ENCODE results near the gene LACTBL1.
"Not testable (repeated sequence)": the region's sequence is repeated elsewhere in the genome, so short reads cannot be mapped to it uniquely, and the experiment has no call there.

LACTBL1 gene

DNA sequence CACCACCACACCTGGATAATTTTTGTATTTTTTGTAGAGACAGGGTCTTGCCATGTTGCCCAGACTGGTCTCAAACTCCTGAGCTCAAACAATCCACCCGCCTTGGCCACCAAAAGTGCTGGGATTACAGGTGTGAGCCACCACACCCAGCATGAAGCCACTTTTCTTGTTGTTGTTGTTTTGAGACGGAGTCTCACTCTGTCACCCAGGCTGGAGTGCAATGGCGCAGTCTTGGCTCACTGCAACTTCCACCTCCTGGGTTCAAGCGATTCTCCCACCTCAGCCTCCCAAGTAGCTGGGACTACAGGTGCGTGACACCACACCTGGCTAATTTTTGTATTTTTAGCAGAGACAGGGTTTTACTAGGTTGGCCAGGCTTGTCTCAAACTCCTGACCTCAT, 27.5 kb downstream of the LACTBL1 start:
- not testable (repeated sequence) for H3K27me3 Mint-ChIP-seq; DNase-seq (ENCODE audit: low spot score in 2 of 2); ATAC-seq (ENCODE audit: low read depth); H3K27ac Mint-ChIP-seq; H3K36me3 Mint-ChIP-seq; H3K9me3 Mint-ChIP-seq; H3K4me1 Mint-ChIP-seq; H3K4me3 Mint-ChIP-seq

DNA sequence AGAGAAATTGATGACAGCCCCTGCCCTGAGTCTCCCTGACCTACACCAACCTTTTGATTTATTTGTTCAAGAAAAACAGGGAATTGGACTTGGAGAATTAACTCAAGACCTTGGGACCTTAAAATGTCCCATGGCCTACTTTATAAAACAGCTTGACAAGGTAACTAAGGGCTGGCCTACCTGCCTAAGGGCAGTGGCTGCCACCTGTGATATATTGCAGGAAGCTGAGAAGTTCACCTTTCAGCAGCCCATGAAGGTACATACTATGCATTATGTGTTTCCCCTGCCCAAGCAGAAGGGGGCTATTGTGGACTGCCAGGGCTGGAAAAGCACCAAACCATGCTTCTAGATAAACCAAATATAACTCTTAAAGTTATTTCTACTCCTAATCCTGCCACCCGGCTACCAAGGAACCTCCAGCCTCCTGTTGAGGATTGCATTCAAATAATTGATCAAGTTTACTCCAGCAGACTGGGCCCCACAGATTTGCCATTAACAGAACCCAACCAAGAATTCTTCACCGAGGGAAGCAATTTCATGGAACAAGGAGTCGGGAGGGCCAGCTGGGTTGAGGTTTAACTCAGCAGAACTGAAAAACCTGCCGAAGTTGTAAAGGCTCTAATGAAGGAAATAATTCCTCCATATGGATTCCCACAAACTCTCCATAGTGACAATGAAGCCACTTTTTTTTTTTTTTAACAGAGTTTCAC, 28.2 kb downstream of the LACTBL1 start:
- H3K9me3 Mint-ChIP-seq = peaks cover 7% of the 10 kb centered on the region
- H3K27me3 Mint-ChIP-seq = peaks cover 8% of the 10 kb centered on the region
- H3K36me3 Mint-ChIP-seq = peaks cover 3% of the 10 kb centered on the region
- no peaks in the 10 kb centered on the region for H3K4me1 Mint-ChIP-seq
- ATAC-seq (ENCODE audit: low read depth) = no peak
- no peak overlapping the region for H3K4me3 Mint-ChIP-seq
- H3K27ac Mint-ChIP-seq = no peak overlapping the region
- no peak for DNase-seq (ENCODE audit: low spot score in 2 of 2)

DNA sequence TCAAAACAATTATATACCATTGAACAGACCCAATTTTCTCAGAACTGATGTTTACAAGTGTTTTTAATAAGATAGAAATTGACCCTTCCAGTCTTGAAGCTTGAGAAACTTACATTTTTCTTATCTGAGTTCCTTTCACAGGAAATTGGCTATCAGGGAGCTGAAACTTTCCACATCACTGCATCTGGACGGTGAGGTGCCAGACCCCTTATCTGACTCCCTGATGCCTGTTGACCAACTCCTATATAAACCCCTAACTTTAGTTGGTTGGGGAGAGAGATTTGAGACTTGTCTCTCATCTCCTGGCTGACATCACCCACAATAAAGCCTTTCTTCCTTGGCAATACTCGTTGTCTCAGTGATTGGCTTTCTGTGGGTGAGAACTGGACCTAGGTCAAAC, 31.4 kb downstream of the LACTBL1 start:
- ATAC-seq (ENCODE audit: low read depth) = no peak
- Mint-ChIP-seq H3K27me3 (peaks cover 6% of the 10 kb centered on the region), H3K4me3 (no peak overlapping the region), H3K27ac (no peak overlapping the region), H3K4me1 (no peaks in the 10 kb centered on the region), H3K36me3 (peaks cover 3% of the 10 kb centered on the region), H3K9me3 (peaks cover 8% of the 10 kb centered on the region)
- DNase-seq (ENCODE audit: low spot score in 2 of 2) = no peak

DNA sequence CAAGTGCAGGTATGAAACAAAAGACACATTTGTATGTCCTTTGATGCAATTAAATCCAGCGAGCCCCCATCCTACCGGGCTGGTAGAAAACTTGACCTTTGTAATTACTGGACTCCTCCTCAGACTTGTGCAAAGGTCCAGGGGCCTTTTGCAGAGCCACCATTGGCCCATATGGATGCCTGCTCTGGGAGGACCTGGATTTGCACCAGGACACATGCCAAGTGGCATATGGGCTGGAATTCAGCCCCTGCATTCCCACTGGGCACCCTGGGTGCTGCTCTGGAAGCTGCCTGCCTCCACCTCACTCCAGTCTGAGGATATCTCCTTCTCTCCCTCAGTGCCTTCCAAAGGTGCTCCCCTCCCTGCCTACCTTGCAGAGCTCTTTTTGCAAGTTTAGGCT, 36.0 kb downstream of the LACTBL1 start:
- peaks cover 4% of the 10 kb centered on the region for H3K27me3 Mint-ChIP-seq
- peaks cover 10% of the 10 kb centered on the region for H3K9me3 Mint-ChIP-seq
- no peak for ATAC-seq (ENCODE audit: low read depth)
- no peak overlapping the region for H3K4me3 Mint-ChIP-seq
- H3K27ac Mint-ChIP-seq = no peak overlapping the region
- H3K4me1 Mint-ChIP-seq = no peaks in the 10 kb centered on the region
- no peak for DNase-seq (ENCODE audit: low spot score in 2 of 2)
- H3K36me3 Mint-ChIP-seq = peaks cover 3% of the 10 kb centered on the region

DNA sequence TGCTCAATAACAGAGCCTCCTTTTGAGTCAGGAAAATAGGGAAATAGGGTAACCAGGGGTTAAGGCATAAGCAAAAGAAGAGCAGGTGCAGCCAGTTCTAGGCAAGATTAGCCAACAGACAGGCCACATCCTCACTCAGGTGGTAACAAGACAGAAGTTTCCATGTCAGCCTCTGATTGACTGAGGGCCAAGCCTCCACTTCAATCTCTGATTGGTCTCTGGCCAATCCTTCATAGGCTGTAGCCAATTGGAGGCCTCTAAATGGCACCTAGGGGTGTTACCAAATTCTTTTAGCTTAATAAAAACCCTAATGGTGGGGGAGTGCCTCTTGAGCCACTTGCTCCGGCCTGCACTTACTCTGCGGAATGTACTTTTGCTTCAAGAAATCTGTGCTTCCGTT, 37.2 kb downstream of the LACTBL1 start:
- Mint-ChIP-seq H3K27ac (no peak overlapping the region), H3K4me1 (no peaks in the 10 kb centered on the region), H3K36me3 (peaks cover 2% of the 10 kb centered on the region), H3K9me3 (peaks cover 7% of the 10 kb centered on the region), H3K4me3 (no peak overlapping the region), H3K27me3 (peaks cover 2% of the 10 kb centered on the region)
- DNase-seq (ENCODE audit: low spot score in 2 of 2) (no peak), ATAC-seq (ENCODE audit: low read depth) (no peak)

DNA sequence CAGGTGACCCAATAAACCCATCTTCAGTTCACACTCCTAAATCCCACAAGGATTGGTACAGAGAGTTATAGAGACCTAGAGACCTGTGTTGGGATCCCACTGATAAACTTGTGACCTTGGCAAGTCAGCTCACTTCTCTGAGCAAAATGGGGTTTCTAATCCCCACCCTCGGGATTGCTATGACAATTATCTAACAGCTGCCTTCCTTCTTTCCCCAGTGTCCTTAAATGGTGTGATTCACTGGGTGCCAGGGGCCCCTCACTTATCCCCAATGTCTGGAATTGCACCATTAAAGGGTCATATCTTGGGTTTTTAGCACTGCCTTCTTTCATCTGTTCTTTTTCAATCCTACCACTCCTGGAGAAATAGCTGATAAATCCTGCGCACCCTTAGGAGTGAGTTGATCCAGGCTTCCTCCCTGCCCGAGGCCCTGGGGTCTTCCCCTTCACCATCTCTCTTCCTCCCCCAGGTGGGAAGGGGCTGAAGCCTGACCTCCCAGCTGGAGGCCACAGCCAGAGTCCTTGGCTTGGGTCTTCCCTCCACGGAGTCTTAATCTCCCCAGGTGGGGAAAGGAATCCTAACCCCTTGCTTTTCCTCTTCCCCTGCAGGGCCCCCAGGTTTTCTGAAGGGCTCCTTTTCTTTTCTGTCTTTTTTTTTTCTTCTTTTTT, 39.7 kb downstream of the LACTBL1 start:
- Mint-ChIP-seq H3K27me3 (peaks cover 9% of the 10 kb centered on the region), H3K27ac (no peak overlapping the region), H3K9me3 (peaks cover 2% of the 10 kb centered on the region), H3K36me3 (no peaks in the 10 kb centered on the region), H3K4me3 (no peak overlapping the region), H3K4me1 (no peaks in the 10 kb centered on the region)
- DNase-seq (ENCODE audit: low spot score in 2 of 2) = no peak
- no peak for ATAC-seq (ENCODE audit: low read depth)

DNA sequence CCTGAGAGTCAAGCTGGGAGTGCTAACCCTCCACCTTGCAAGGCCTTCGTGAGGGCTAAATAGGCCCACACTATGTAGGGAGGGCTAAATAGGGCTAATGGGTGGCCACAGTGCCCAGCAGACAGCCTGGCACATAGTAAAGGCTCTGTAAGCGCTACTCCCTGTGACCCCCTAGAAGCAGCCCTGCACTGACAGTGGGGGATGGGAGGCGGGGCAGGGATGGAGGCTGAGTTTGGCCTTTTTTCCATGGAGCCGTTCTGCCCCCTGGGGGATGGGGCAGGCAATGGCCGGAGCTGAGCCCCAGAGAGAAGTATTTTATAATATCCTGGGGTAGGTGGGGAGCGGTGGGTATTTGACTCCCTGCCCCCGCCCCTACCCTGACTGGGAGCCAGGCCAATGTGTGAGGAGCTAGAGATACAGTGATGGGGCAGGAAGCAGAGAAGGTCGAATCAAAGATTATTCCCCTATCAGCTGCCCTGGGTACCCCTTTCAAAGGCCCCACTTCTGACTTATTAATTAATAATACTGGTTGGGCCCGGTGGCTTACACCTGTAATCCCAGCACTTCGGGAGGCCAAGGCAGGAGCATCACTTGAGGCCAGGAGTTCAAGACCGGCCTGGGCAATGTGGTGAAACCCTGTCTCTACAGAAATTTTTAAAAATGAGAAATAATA, 42.3 kb downstream of the LACTBL1 start:
- Mint-ChIP-seq H3K27me3 (peaks cover 14% of the 10 kb centered on the region), H3K27ac (no peak overlapping the region), H3K9me3 (peaks cover 2% of the 10 kb centered on the region), H3K4me3 (no peak overlapping the region), H3K4me1 (no peaks in the 10 kb centered on the region), H3K36me3 (no peaks in the 10 kb centered on the region)
- ATAC-seq (ENCODE audit: low read depth) = no peak
- peak in 1 of 2 donors; percentile 24 for DNase-seq (ENCODE audit: low spot score in 2 of 2)

DNA sequence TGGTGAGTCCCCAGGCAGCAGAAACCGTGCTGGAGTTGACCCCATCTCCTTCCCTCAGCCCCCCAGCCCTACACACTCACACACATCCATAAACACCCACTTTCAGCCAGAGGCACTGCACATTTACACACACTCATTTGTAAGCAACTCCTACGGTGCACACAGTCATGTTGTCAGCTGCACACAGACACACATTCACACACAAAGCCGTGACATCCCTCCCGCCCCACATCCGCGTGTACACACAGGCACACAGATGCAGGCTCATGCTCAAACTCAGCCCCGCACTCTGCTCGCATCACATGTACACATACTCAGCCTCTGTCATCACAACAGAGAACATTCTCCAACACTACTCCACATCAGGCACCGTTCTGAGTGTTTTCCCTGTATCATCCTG, 47.6 kb downstream of the LACTBL1 start:
- no peak for ATAC-seq (ENCODE audit: low read depth)
- peaks cover 23% of the 10 kb centered on the region for H3K27me3 Mint-ChIP-seq

DNA sequence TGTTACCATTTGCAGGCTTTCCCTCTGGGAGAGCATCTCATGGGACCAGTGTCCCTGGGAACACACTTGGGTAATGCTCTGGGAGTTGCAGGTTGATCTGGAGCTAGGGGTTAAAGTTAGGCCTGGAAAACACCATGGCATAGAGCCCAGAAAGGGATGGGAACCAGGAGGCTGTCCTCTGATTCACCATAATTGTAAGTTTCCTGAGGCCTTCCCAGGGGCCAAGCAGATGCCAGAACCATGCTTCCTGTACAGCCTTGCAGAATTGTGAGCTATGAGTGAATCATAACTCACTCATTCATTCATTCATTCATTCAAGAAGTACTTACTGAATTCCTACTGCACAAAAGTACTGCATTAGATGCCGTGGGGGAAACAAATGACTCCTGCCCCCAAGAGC, 50.0 kb downstream of the LACTBL1 start:
- ATAC-seq (ENCODE audit: low read depth) (no peak), DNase-seq (ENCODE audit: low spot score in 2 of 2) (no peak)
- no peaks in the 10 kb centered on the region for H3K9me3 Mint-ChIP-seq
- H3K4me3 Mint-ChIP-seq = no peak overlapping the region
- no peaks in the 10 kb centered on the region for H3K36me3 Mint-ChIP-seq
- peaks cover 16% of the 10 kb centered on the region for H3K27me3 Mint-ChIP-seq
- no peak overlapping the region for H3K27ac Mint-ChIP-seq
- H3K4me1 Mint-ChIP-seq = no peaks in the 10 kb centered on the region

More for the DNA sequence above, 47.6 kb downstream of the LACTBL1 start:
- Mint-ChIP-seq H3K4me1 (no peaks in the 10 kb centered on the region), H3K9me3 (no peaks in the 10 kb centered on the region), H3K36me3 (no peaks in the 10 kb centered on the region), H3K27ac (no peak overlapping the region), H3K4me3 (no peak overlapping the region)
- no peak for DNase-seq (ENCODE audit: low spot score in 2 of 2)

DNA sequence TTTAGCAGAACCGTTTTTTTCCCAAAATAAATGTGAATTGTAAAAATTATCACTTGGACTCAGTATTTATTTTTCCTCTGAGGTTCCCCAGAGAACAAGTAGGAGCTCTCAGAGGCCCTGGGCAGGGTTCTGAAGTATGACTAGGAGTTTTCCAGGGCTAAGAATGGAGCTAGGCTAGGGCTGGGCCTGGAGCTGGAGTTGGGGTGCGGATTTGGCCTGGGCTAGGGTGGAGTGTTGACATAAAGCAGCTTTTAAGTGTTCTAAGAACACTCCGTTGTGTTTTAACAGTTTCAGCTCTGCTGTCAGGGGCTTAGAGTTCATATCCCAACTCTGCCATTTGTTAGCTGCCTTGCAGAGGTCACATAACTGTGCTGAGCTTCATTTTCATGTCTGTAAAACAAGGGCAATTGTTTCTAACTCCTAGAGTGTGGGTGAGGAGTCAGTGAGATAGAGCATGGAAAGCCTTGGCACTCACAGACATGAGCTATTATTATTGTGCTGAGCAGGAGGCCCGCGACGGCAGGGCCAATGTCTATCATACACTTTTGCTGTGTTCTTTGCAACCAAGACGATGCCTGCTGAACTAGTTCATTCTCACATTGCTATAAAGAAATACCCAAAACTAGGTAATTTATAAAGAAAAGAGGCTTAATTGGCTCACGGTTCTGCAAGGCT, 51.1 kb downstream of the LACTBL1 start:
- H3K4me3 Mint-ChIP-seq = no peak overlapping the region
- no peak overlapping the region for H3K27ac Mint-ChIP-seq
- H3K9me3 Mint-ChIP-seq = no peaks in the 10 kb centered on the region
- H3K4me1 Mint-ChIP-seq = no peaks in the 10 kb centered on the region
- no peak for DNase-seq (ENCODE audit: low spot score in 2 of 2)
- no peak for ATAC-seq (ENCODE audit: low read depth)
- H3K27me3 Mint-ChIP-seq = peaks cover 15% of the 10 kb centered on the region
- no peaks in the 10 kb centered on the region for H3K36me3 Mint-ChIP-seq

DNA sequence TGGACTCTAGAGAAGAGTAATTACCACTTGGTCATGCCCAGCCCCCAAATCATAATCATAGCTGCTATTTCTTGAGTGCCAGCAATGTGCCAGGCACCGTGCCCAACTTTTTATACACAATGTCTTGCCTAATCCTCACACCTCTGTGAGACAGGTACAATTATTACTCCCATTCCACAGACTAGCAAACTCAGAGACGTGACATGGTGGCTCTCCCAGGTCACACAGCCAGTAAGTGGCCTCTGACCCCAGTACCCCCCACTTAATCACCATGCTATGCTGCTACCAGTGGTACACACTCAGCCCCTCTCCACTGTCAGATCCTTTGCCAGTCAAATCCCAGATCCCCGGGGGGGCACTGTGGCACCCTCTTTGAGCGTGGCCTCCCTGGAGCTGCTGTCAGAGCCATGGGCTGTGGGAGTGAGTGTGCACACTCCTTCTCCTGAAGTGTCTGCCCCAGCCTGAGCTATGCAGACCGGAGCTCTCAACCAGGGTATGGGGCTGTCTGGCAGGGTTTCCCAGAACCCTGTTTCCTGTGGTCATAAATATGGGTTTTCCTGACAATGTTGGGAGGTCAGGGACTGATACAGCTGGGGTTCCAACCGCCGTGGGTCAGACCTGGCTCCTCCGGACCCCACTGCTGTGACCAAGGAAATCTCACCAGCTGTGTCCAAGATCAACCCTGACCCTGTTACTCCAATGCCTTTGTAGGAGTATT, 51.8 kb downstream of the LACTBL1 start:
- H3K27me3 Mint-ChIP-seq = peaks cover 14% of the 10 kb centered on the region
- ATAC-seq (ENCODE audit: low read depth) (no peak), DNase-seq (ENCODE audit: low spot score in 2 of 2) (no peak)
- no peaks in the 10 kb centered on the region for H3K9me3 Mint-ChIP-seq
- no peaks in the 10 kb centered on the region for H3K4me1 Mint-ChIP-seq
- H3K36me3 Mint-ChIP-seq = no peaks in the 10 kb centered on the region
- no peak overlapping the region for H3K4me3 Mint-ChIP-seq
- no peak overlapping the region for H3K27ac Mint-ChIP-seq

DNA sequence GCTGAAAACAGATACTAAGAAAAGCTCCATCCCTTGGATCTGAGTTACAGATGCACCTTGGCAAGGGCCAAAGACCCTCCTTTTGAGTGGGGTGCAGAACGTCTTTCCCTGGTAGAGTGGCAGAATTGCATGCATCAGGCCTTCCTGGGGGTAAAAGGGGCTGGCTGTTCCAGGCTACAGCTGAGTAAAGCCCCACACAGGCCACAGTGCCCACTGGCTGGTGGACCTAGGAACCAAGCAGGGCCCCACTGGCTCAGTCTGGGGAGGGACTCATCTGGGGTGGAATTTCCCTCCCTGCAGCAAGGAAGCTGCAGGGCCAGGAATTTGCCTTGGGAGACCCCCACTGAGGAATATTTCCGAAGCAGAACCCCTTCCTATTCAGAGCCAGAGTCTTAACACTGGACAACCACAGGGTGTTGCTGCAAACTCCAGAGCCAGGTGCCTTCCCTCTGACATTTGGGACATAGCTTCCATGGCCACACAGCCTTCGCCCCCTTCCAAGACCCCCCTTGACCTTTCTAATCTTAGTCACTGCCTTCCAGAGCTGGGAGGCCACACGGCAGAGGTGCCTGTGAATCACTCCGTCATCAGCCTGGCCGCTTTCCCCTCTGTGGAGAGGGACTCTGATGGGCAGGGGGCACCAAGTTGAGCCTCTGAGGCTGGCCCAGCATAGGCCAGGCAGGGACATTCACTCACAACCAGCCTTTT, 52.5 kb downstream of the LACTBL1 start:
- no peaks in the 10 kb centered on the region for H3K4me1 Mint-ChIP-seq
- DNase-seq (ENCODE audit: low spot score in 2 of 2) (no peak), ATAC-seq (ENCODE audit: low read depth) (no peak)
- H3K36me3 Mint-ChIP-seq = no peaks in the 10 kb centered on the region
- no peak overlapping the region for H3K27ac Mint-ChIP-seq
- no peak overlapping the region for H3K4me3 Mint-ChIP-seq
- peaks cover 12% of the 10 kb centered on the region for H3K27me3 Mint-ChIP-seq
- H3K9me3 Mint-ChIP-seq = no peaks in the 10 kb centered on the region

DNA sequence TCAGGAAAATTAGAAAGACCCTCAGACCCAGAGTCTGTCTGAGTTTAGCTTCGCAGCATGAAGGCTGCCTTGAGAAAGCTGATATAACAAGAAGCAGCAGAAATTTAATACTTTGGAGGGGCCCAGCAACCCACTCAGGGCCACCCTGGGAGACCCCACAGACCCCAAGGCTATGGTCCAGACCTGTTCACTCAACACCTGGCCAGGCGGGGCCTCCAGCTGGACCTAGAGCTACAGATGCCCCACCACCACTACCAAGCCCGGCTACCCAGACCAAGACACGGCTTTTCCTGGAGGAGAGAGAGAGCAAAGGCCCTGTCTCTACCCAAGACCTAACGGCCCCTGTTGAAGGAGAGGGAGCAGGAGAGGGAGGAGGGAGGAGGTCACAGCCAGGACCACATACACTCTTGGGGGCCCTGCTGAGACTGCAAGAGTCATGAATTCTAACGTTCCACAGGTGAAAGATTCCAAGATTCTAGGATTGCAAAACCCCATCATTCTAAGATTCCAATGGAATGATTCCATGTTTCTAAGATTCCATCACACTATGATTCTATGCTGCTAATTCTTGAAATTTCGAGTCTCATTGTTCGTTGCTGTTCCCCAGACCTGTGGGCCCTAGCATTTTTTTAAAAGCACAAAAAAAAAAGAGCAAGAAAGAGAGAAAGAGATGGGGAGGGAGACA, 53.2 kb downstream of the LACTBL1 start:
- Mint-ChIP-seq H3K9me3 (no peaks in the 10 kb centered on the region), H3K27me3 (peaks cover 9% of the 10 kb centered on the region), H3K27ac (no peak overlapping the region), H3K36me3 (no peaks in the 10 kb centered on the region), H3K4me1 (no peaks in the 10 kb centered on the region), H3K4me3 (no peak overlapping the region)
- DNase-seq (ENCODE audit: low spot score in 2 of 2) = no peak
- ATAC-seq (ENCODE audit: low read depth) = no peak

All from memory B cell (primary cell).